Measurements from ENCODE around the gene SEMA3E. TPM values are rescaled to one million over a fixed set of nuclear protein-coding genes. Genes with fewer than 3 reads are reported as not detected.

SEMA3E gene
- total and polyA plus RNA-seq, 10 of the 15 experiments (the other 5 are each of a cell fraction or from before 2014, with no cell fraction given), result 0.08 to 2.0 (median 0.82) TPM

DNA sequence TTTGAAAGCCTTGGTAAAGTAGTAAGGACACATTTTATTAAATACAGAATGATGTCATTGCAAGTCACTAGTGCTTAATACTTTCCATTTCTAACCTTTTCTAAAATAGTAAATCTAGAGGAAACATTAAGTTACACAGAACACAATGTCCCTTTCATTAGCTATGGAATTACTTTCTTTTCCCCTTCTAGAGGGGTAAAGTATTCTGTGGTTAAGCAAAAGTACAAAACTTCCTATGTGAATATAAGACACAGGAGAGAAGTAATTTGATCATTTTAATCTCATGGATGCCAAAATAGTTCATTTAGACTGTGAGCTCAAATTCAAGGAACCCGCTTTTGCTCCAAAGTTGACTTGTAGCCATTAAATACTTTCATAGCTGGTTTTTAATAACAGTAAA lies 49.8 kb downstream of the SEMA3E start:
- 40% methylated on average over 1 of the region's 1 CpG for WGBS (ENCODE audit: insufficient coverage, insufficient replicate concordance, low lambda C conversion rate, missing lambda C conversion rate)
- SMC1A ChIA-PET (ENCODE audit: uncharacterized antibody, unreplicated experiment), result interaction anchor here (1.0 kb wide), 1 partner anchor 59 kb away, joined by 3 read pairs; no protein-coding TSS in a partner anchor

More for the DNA sequence above, 49.8 kb downstream of the SEMA3E start:
- Histone ChIP-seq H3K27me3 (replicated peaks in 1 of 2; ENCODE audit: control insufficient read depth in 2 of 2, insufficient read depth in 2 of 2, low read length in 1 of 2) (no peaks in the 10 kb centered on the region; a peak in 1 of 4 replicates), H4K20me1 (ENCODE audit: control insufficient read depth, insufficient read depth) (no peaks in the 10 kb centered on the region), H3K4me3 (no peak overlapping the region), H3K4me2 (ENCODE audit: control insufficient read depth, insufficient read depth) (no peak overlapping the region), H3K9ac (ENCODE audit: control insufficient read depth, insufficient read depth, low read length) (no peak overlapping the region), H3K9me3 (replicated peaks; ENCODE audit: control insufficient read depth, insufficient read depth, low read length) (no peaks in the 10 kb centered on the region), H3K36me3 (ENCODE audit: control insufficient read depth in 2 of 2, insufficient read depth in 2 of 2, low read length in 1 of 2) (no peaks in the 10 kb centered on the region), H2AFZ (ENCODE audit: control insufficient read depth, low read depth, low read length) (no peak overlapping the region), H3K79me2 (ENCODE audit: control insufficient read depth, insufficient read depth, low read length) (no peaks in the 10 kb centered on the region), H3K4me1 (ENCODE audit: control insufficient read depth, insufficient read depth, low read length) (no peaks in the 10 kb centered on the region), H3K27ac (ENCODE audit: control insufficient read depth, insufficient read depth) (no peak overlapping the region)
- in situ Hi-C loops (cut with MboI), result no loop called here
- no TSS peak for BruUV-seq (replicated peaks)
- TF ChIP-seq RCOR1 (conservative IDR thresholded peaks at IDR 0.05; ENCODE audit: low read depth, low read length), result no peak
- TF ChIP-seq, protein P1, sequence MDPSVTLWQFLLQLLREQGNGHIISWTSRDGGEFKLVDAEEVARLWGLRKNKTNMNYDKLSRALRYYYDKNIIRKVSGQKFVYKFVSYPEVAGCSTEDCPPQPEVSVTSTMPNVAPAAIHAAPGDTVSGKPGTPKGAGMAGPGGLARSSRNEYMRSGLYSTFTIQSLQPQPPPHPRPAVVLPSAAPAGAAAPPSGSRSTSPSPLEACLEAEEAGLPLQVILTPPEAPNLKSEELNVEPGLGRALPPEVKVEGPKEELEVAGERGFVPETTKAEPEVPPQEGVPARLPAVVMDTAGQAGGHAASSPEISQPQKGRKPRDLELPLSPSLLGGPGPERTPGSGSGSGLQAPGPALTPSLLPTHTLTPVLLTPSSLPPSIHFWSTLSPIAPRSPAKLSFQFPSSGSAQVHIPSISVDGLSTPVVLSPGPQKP (IDR thresholded peaks at IDR 0.05; ENCODE audit: low read depth, low read length), result no peak
- TF ChIP-seq, protein P2, sequence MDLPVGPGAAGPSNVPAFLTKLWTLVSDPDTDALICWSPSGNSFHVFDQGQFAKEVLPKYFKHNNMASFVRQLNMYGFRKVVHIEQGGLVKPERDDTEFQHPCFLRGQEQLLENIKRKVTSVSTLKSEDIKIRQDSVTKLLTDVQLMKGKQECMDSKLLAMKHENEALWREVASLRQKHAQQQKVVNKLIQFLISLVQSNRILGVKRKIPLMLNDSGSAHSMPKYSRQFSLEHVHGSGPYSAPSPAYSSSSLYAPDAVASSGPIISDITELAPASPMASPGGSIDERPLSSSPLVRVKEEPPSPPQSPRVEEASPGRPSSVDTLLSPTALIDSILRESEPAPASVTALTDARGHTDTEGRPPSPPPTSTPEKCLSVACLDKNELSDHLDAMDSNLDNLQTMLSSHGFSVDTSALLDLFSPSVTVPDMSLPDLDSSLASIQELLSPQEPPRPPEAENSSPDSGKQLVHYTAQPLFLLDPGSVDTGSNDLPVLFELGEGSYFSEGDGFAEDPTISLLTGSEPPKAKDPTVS (IDR thresholded peaks at IDR 0.05; ENCODE audit: low read depth, low read length), result no peak
- TF ChIP-seq MTA2 (IDR thresholded peaks at IDR 0.05; ENCODE audit: low read depth), result no peak
- TF ChIP-seq DPF2 (IDR thresholded peaks at IDR 0.05), result no peak
- TF ChIP-seq, protein P3, sequence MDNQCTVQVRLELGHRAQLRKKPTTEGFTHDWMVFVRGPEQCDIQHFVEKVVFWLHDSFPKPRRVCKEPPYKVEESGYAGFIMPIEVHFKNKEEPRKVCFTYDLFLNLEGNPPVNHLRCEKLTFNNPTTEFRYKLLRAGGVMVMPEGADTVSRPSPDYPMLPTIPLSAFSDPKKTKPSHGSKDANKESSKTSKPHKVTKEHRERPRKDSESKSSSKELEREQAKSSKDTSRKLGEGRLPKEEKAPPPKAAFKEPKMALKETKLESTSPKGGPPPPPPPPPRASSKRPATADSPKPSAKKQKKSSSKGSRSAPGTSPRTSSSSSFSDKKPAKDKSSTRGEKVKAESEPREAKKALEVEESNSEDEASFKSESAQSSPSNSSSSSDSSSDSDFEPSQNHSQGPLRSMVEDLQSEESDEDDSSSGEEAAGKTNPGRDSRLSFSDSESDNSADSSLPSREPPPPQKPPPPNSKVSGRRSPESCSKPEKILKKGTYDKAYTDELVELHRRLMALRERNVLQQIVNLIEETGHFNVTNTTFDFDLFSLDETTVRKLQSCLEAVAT (IDR thresholded peaks at IDR 0.05), result no peak
- TF ChIP-seq, protein P4, sequence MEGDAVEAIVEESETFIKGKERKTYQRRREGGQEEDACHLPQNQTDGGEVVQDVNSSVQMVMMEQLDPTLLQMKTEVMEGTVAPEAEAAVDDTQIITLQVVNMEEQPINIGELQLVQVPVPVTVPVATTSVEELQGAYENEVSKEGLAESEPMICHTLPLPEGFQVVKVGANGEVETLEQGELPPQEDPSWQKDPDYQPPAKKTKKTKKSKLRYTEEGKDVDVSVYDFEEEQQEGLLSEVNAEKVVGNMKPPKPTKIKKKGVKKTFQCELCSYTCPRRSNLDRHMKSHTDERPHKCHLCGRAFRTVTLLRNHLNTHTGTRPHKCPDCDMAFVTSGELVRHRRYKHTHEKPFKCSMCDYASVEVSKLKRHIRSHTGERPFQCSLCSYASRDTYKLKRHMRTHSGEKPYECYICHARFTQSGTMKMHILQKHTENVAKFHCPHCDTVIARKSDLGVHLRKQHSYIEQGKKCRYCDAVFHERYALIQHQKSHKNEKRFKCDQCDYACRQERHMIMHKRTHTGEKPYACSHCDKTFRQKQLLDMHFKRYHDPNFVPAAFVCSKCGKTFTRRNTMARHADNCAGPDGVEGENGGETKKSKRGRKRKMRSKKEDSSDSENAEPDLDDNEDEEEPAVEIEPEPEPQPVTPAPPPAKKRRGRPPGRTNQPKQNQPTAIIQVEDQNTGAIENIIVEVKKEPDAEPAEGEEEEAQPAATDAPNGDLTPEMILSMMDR (IDR thresholded peaks at IDR 0.05 in 2 of 3, conservative IDR thresholded peaks at IDR 0.05 in 1 of 3; ENCODE audit: control insufficient read depth in 2 of 3, extremely low read depth in 1 of 3, insufficient read depth in 1 of 3, low read depth in 3 of 3, low read length in 3 of 3), result no peak
- TF ChIP-seq NFYB (IDR thresholded peaks at IDR 0.05; ENCODE audit: insufficient read depth, low read depth, low read length), result no peak
- TF ChIP-seq, protein P5, sequence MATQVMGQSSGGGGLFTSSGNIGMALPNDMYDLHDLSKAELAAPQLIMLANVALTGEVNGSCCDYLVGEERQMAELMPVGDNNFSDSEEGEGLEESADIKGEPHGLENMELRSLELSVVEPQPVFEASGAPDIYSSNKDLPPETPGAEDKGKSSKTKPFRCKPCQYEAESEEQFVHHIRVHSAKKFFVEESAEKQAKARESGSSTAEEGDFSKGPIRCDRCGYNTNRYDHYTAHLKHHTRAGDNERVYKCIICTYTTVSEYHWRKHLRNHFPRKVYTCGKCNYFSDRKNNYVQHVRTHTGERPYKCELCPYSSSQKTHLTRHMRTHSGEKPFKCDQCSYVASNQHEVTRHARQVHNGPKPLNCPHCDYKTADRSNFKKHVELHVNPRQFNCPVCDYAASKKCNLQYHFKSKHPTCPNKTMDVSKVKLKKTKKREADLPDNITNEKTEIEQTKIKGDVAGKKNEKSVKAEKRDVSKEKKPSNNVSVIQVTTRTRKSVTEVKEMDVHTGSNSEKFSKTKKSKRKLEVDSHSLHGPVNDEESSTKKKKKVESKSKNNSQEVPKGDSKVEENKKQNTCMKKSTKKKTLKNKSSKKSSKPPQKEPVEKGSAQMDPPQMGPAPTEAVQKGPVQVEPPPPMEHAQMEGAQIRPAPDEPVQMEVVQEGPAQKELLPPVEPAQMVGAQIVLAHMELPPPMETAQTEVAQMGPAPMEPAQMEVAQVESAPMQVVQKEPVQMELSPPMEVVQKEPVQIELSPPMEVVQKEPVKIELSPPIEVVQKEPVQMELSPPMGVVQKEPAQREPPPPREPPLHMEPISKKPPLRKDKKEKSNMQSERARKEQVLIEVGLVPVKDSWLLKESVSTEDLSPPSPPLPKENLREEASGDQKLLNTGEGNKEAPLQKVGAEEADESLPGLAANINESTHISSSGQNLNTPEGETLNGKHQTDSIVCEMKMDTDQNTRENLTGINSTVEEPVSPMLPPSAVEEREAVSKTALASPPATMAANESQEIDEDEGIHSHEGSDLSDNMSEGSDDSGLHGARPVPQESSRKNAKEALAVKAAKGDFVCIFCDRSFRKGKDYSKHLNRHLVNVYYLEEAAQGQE (IDR thresholded peaks at IDR 0.05; ENCODE audit: low read depth, low read length), result no peak
- TF ChIP-seq SRF (IDR thresholded peaks at IDR 0.05; ENCODE audit: low read depth in 2 of 2, low read length in 2 of 2), result no peak
- TF ChIP-seq PML (IDR thresholded peaks at IDR 0.05; ENCODE audit: low read length), result no peak
- TF ChIP-seq MYB (IDR thresholded peaks at IDR 0.05; ENCODE audit: borderline replicate concordance, low read depth, low read length), result no peak
- ChIA-PET RAD21 (ENCODE audit: unreplicated experiment) (no interaction called here), CTCF (no interaction called here), POLR2A (no interaction called here)
- FAIRE-seq (no peak), DNase-seq (ENCODE audit: low read depth, low spot score) (no peak), ATAC-seq (no peak)
- intact Hi-C loops (cut with micrococcal nuclease; ENCODE audit: unreplicated experiment), result no loop called here

Measured in GM12878 (cell line).